HCT116 (cell line): ENCODE measurements around the gene TOMM40L.

Experiments used
- ATF3 ChIP-seq: IDR thresholded peaks from 2 replicates; pipeline ENCODE4 v1.6.1; 2012
- CBX3 ChIP-seq: IDR thresholded peaks from 2 replicates; pipeline ENCODE4 v1.6.1; 2012; ENCODE audit warnings: low read depth
- CTCF ChIP-seq, 3 experiments: fragments of 200-600 bp in 1 of 3; sonication (generic) in 1 of 3; IDR thresholded peaks in 2 of 3; conservative IDR thresholded peaks in 1 of 3; 2 replicates each; pipeline ENCODE4 v1.5.1; 2012 to 2017; ENCODE audit warnings: low read depth in 2 of 3, low read length in 2 of 3, antibody characterized with exemption in 1 of 3, borderline replicate concordance in 1 of 3, control low read depth in 1 of 3, mild to moderate bottlenecking in 1 of 3, mixed read lengths in 1 of 3, mixed run types in 1 of 3, moderate library complexity in 1 of 3; ENCODE audit not compliant: insufficient read depth in 1 of 3
- EZH2 ChIP-seq: fragments of 200-600 bp; sonication (generic); IDR thresholded peaks from 2 replicates; pipeline ENCODE4 v1.6.1; 2017; ENCODE audit warnings: antibody characterized with exemption, mixed run types
- JUND ChIP-seq: IDR thresholded peaks from 2 replicates; pipeline ENCODE4 v1.6.1; 2012
- POLR2A ChIP-seq: IDR thresholded peaks from 2 replicates; pipeline ENCODE4 v1.7.0; 2011; ENCODE audit warnings: borderline replicate concordance; ENCODE audit not compliant: insufficient read depth, insufficient read length; ENCODE audit errors: extremely low read depth
- POLR2AphosphoS5 ChIP-seq: IDR thresholded peaks from 2 replicates; pipeline ENCODE4 v1.6.1; 2011; ENCODE audit warnings: mild to moderate bottlenecking, low read depth, low read length, moderate library complexity
- TCF7L2 ChIP-seq: IDR thresholded peaks from 2 replicates; pipeline ENCODE4 v1.7.0; 2011; ENCODE audit warnings: borderline replicate concordance, inconsistent platforms; ENCODE audit not compliant: insufficient read depth, insufficient read length; ENCODE audit errors: extremely low read depth
- YY1 ChIP-seq: IDR thresholded peaks from 2 replicates; pipeline ENCODE4 v1.6.1; 2011; ENCODE audit warnings: low read length, low read depth, moderate library complexity, mild to moderate bottlenecking; ENCODE audit not compliant: insufficient replicate concordance; ENCODE audit errors: extremely low read depth
- ZNF274 ChIP-seq: fragments of 200-500 bp; sonication (Bioruptor generic); IDR thresholded peaks from 2 replicates; pipeline ENCODE4 v1.6.1; 2014; ENCODE audit warnings: mild to moderate bottlenecking, low read depth, low read length, inconsistent platforms

- TF ChIP-seq CTCF (IDR thresholded peaks at IDR 0.05 in 2 of 3, conservative IDR thresholded peaks at IDR 0.05 in 1 of 3; ENCODE audit: borderline replicate concordance in 1 of 3, insufficient read depth in 1 of 3, low read depth in 2 of 3, low read length in 2 of 3) = no peak
- TF ChIP-seq YY1 = no peak
- no peak for TF ChIP-seq ZNF274
- no peak for TF ChIP-seq JUND
- TF ChIP-seq ATF3 = no peak
- TF ChIP-seq POLR2A = no peak
- no peak for TF ChIP-seq POLR2AphosphoS5
- no peak for TF ChIP-seq CBX3
- TF ChIP-seq TCF7L2 = no peak
- TF ChIP-seq EZH2 = no peak
These were observed 7.2 kb downstream of the TOMM40L start for GRCh38 chr1:161233102-161233501.
